Naive thymus-derived CD8-positive, alpha-beta T cell (primary cell): Measurements from ENCODE around the gene EHBP1. TPM values are rescaled to one million over a fixed set of nuclear protein-coding genes. Genes with fewer than 3 reads are reported as not detected.

Source experiments
- ATAC-seq, 2 donors: fragments of 150-1000 bp; cut with Tn5 transposase in 1 of 2; sonication (Bioruptor Pico), chemical (Tn5 transposase) in 1 of 2; 1 replicate in 1 of 2; 2 replicates in 1 of 2; pipeline ENCODE4 v1.10.0; 2021; ENCODE audit warnings: mild to moderate bottlenecking in 2 of 2, moderate library complexity in 2 of 2
- POLR2A ChIA-PET: fragments of 350-600 bp; sonication (Branson Sonifier 250); formaldehyde crosslinking; loops from one replicate; lab custom pipeline; 2021; ENCODE audit warnings: antibody characterized with exemption; lab: Charles Lee
- DNase-seq, 10 donors: peaks; one replicate each; pipeline versions ENCODE4 v3.0.0 to v3.0.0-alpha.2; 2020 to 2022
- H3K27ac Mint-ChIP-seq, 10 donors: one replicate each; pipeline ENCODE4 v1.8.0; 2020 to 2022; ENCODE audit warnings: mild to moderate bottlenecking in 10 of 10, mixed read lengths in 10 of 10, moderate library complexity in 4 of 10, inconsistent platforms in 1 of 10
- H3K27me3 Mint-ChIP-seq, 5 donors: one replicate each; pipeline ENCODE4 v1.8.0; 2021 to 2022; ENCODE audit warnings: mixed read lengths in 5 of 5
- H3K36me3 Mint-ChIP-seq, 3 donors: one replicate each; pipeline ENCODE4 v1.8.0; 2020 to 2022; ENCODE audit warnings: mixed read lengths in 3 of 3, mild to moderate bottlenecking in 2 of 3, inconsistent platforms in 1 of 3
- H3K4me1 Mint-ChIP-seq, 4 donors: one replicate each; pipeline ENCODE4 v1.8.0; 2021 to 2022; ENCODE audit warnings: mixed read lengths in 4 of 4
- H3K4me3 Mint-ChIP-seq, 10 donors: one replicate each; pipeline ENCODE4 v1.8.0; 2020 to 2022; ENCODE audit warnings: mild to moderate bottlenecking in 10 of 10, mixed read lengths in 10 of 10, moderate library complexity in 6 of 10, inconsistent platforms in 1 of 10
- H3K9me3 Mint-ChIP-seq, 9 donors: one replicate each; pipeline ENCODE4 v1.8.0; 2020 to 2022; ENCODE audit warnings: mixed read lengths in 9 of 9, mild to moderate bottlenecking in 3 of 9, inconsistent platforms in 1 of 9, moderate library complexity in 1 of 9
- polyA plus RNA-seq, 3 donors: library from polyadenylated mRNA; unstranded; fragments of 300-500 nt; fragmentation: Illumina TruSeq; gene quantifications; one replicate each; pipeline ENCODE4 v1.2.3, GENCODE V29; 2021
- total RNA-seq, 8 experiments: library from RNA in 2 of 8; stranded (reverse) in 2 of 8; gene quantifications; one replicate each; pipeline ENCODE4 v1.2.3 and lab custom pipeline; 2021 to 2026

The EHBP1 gene
- total and polyA plus RNA-seq, 5 experiments from 2014 or later, result 9.8 to 30.8 (median 10.3) TPM

DNA sequence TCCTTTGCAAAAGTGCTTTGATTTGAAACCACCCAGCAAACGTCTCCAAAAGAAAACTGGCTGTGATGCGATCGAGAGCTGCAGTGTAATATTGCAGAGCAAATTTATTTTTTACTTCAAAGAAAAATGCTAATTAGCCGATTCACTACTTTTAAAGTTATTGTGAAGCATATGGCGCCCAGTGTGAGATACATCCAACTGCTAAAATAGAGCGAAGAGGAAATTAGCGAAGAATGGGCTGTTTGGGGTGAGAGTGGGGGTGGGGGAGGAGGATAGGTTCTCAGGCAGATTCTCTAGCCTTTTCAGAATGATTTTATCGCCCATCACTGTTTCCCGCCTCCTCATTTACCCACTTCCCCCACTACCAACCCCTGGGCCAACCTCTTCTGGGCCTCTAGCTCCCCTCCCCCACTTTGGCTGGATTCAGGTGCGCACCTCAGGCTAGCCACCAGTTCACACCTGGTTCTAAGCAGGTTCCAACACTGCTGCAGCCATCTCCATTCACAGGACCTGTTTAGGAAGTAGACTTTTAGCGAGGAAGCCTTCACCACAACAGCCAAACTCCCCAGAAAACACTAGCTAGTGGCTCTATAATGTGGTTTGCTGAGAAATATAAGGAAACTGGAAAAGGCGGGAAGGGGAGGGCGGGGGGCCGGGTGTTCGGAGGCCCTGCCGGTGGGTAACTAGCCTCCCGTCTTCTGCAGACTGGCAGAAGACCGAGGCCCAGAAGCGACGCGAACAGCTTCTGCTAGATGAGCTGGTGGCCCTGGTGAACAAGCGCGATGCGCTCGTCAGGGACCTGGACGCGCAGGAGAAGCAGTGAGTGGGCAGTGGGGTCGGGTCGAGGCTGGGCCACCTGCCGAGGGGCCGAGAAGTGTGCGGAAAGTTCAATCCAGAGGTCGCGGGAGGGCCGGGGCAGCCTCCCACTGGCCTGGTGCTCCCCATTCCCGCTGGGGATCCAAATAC lies 339.1 kb downstream of the EHBP1 start:
- DNase-seq, result no peak
- peak overlapping the region in 1 of 10 donors; percentile 18 for H3K4me3 Mint-ChIP-seq
- H3K27me3 Mint-ChIP-seq, result peaks cover 34 to 58% (median 47%) of the 10 kb centered on the region in 5 donors

GRCh38 chr2:63046552-63046951 lies 341.0 kb downstream of the EHBP1 start:
- POLR2A ChIA-PET, result no interaction called here

More for the DNA sequence above, 339.1 kb downstream of the EHBP1 start:
- H3K36me3 Mint-ChIP-seq, result peaks cover 13 to 40% (median 32%) of the 10 kb centered on the region in 3 donors
- POLR2A ChIA-PET, result interaction anchor here (0.6 kb wide), 1 partner anchor 10 kb away, joined by 5 read pairs; no protein-coding TSS in a partner anchor
- peak overlapping the region in 1 of 10 donors; percentile 44 for H3K27ac Mint-ChIP-seq
- H3K9me3 Mint-ChIP-seq, result no peaks in the 10 kb centered on the region
- peaks cover 9 to 34% (median 32%) of the 10 kb centered on the region in 4 donors for H3K4me1 Mint-ChIP-seq
- ATAC-seq, result no peak

GRCh38 chr2:63046961-63047320 lies 341.4 kb downstream of the EHBP1 start:
- peak overlapping the region; percentile 47 to 86 (median 72) for H3K4me3 Mint-ChIP-seq
- DNase-seq, result no peak
- peaks cover 13 to 31% (median 28%) of the 10 kb centered on the region in 3 donors for H3K36me3 Mint-ChIP-seq
- POLR2A ChIA-PET, result no interaction called here
- H3K4me1 Mint-ChIP-seq, result peaks cover 15 to 48% (median 44%) of the 10 kb centered on the region in 4 donors
- ATAC-seq, result no peak
- no peak overlapping the region for H3K27ac Mint-ChIP-seq
- H3K27me3 Mint-ChIP-seq, result peaks cover 40 to 77% (median 54%) of the 10 kb centered on the region in 5 donors
- H3K9me3 Mint-ChIP-seq, result no peaks in the 10 kb centered on the region

More at GRCh38 chr2:63046552-63046951, 341.0 kb downstream of the EHBP1 start:
- DNase-seq (no peak), ATAC-seq (no peak)
- Mint-ChIP-seq H3K27me3 (peaks cover 40 to 74% (median 54%) of the 10 kb centered on the region in 5 donors), H3K27ac (no peak overlapping the region), H3K4me1 (peaks cover 15 to 45% (median 42%) of the 10 kb centered on the region in 4 donors), H3K4me3 (peak overlapping the region in 8 of 10 donors; percentile 64 to 86 (median 72)), H3K36me3 (peaks cover 13 to 31% (median 28%) of the 10 kb centered on the region in 3 donors), H3K9me3 (no peaks in the 10 kb centered on the region)

GRCh38 chr2:63047321-63048279 lies 342.1 kb downstream of the EHBP1 start:
- peaks cover 13 to 33% (median 28%) of the 10 kb centered on the region in 3 donors for H3K36me3 Mint-ChIP-seq
- H3K4me1 Mint-ChIP-seq, result peaks cover 19 to 54% (median 50%) of the 10 kb centered on the region in 4 donors
- peaks cover 40 to 84% (median 59%) of the 10 kb centered on the region in 5 donors for H3K27me3 Mint-ChIP-seq
- H3K27ac Mint-ChIP-seq, result peak overlapping the region in 1 of 10 donors; percentile 49
- DNase-seq (no peak), ATAC-seq (peak in 1 of 2 donors; percentile 20)
- POLR2A ChIA-PET, result no interaction called here
- H3K4me3 Mint-ChIP-seq, result peak overlapping the region; percentile 47 to 94 (median 74)
- no peaks in the 10 kb centered on the region for H3K9me3 Mint-ChIP-seq

- H3K4me3 Mint-ChIP-seq, result peak overlapping the region; percentile 22 to 94 (median 82)
- H3K27me3 Mint-ChIP-seq, result peaks cover 39 to 93% (median 62%) of the 10 kb centered on the region in 5 donors
- no peak for ATAC-seq
- no peak for DNase-seq
- peaks cover 22 to 64% (median 57%) of the 10 kb centered on the region in 4 donors for H3K4me1 Mint-ChIP-seq
- H3K36me3 Mint-ChIP-seq, result peaks cover 13 to 31% (median 26%) of the 10 kb centered on the region in 3 donors
- peak overlapping the region in 1 of 10 donors; percentile 60 for H3K27ac Mint-ChIP-seq
- H3K9me3 Mint-ChIP-seq, result peaks cover 0 to 1% (median 0%) of the 10 kb centered on the region in 9 donors
- POLR2A ChIA-PET, result no interaction called here
Observed at GRCh38 chr2:63048367-63049171, 343.1 kb downstream of the EHBP1 start.

DNA sequence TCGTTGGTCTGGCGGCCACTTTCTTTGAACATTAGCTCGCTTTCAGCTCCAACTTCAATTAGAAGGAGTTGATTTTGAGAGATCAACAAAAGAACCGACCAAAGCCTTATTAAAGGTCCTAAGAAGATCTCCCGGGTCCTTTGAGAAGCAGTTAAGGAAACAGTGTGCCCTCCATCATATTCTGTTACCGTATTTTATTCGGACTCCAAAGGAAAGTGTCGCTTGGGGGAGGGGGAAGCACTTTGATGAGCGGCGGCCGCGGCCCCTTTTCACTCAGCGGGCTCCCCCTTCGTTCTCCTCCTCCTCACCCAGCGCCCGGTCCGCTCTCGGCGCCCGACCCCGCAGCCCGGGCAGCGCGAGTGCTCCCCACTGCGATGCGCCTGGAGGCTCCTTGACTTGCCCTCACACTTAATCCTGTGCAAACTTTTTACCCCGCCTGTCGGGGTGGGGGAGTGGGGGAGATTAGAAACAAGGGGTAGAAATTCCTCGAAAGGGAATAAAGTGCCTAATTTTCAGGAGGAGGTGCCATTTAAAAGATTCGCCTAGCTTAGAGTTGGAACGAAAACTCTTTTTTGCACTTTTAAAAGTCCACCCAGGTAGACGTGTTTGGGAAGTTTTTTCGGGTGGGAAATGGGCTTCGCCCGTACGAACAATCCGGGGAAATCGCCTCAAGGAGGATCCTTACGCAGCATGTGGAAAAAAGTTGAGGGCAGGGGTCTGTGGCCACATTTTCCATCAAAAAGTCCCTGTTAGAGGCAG lies 343.9 kb downstream of the EHBP1 start:
- H3K9me3 Mint-ChIP-seq, result peaks cover 0 to 2% (median 0%) of the 10 kb centered on the region in 9 donors
- H3K27ac Mint-ChIP-seq, result peak overlapping the region in 2 of 10 donors; percentile 13 to 60
- H3K36me3 Mint-ChIP-seq, result peaks cover 13 to 24% (median 19%) of the 10 kb centered on the region in 3 donors
- DNase-seq (no peak), ATAC-seq (no peak)
- POLR2A ChIA-PET, result no interaction called here
- peak overlapping the region; percentile 80 to 94 (median 87) for H3K4me3 Mint-ChIP-seq
- H3K4me1 Mint-ChIP-seq, result peaks cover 25 to 72% (median 64%) of the 10 kb centered on the region in 4 donors
- peaks cover 39 to 93% (median 68%) of the 10 kb centered on the region in 5 donors for H3K27me3 Mint-ChIP-seq

DNA sequence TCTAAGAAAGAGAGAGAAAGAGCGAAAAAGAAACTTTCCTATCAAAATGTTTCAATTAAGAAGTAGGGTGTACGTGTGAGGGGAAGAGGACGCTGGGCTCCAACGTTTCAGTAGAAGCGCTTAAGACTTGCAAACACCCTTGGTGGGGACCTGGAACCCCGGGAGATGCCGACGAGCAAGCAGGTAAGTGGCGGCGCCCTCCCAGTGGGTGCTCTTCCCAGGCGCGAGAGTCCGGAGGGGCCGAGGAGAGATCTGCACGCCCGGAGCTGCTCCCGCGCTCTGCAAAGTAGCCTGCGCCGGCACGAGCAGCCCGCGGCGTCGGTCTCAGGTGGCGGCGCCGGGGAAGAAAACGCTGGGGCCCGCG lies 344.4 kb downstream of the EHBP1 start:
- H3K9me3 Mint-ChIP-seq, result peaks cover 0 to 2% (median 0%) of the 10 kb centered on the region in 9 donors
- peak overlapping the region; percentile 80 to 94 (median 87) for H3K4me3 Mint-ChIP-seq
- ATAC-seq, result peak; percentile 25 to 26
- H3K27me3 Mint-ChIP-seq, result peaks cover 42 to 93% (median 69%) of the 10 kb centered on the region in 5 donors
- no peak overlapping the region for H3K27ac Mint-ChIP-seq
- POLR2A ChIA-PET, result no interaction called here
- peak in 1 of 10 donors; percentile 7 for DNase-seq
- H3K36me3 Mint-ChIP-seq, result peaks cover 13 to 22% (median 13%) of the 10 kb centered on the region in 3 donors
- H3K4me1 Mint-ChIP-seq, result peaks cover 29 to 78% (median 69%) of the 10 kb centered on the region in 4 donors

- Mint-ChIP-seq H3K36me3 (peaks cover 7 to 17% (median 8%) of the 10 kb centered on the region in 3 donors), H3K9me3 (peaks cover 0 to 2% (median 0%) of the 10 kb centered on the region in 9 donors), H3K27me3 (peaks cover 39 to 93% (median 70%) of the 10 kb centered on the region in 5 donors), H3K4me3 (peak within 1 kb of the TSS; percentile 80 to 94 (median 87)), H3K4me1 (peaks cover 30 to 83% (median 72%) of the 10 kb centered on the region in 4 donors), H3K27ac (peak within 1 kb of the TSS in 1 of 10 donors; percentile 13)
- ATAC-seq (peak; percentile 69 to 71), DNase-seq (peak in 3 of 10 donors; percentile 26 to 32 (median 26))
- POLR2A ChIA-PET, result no interaction called here
Observed at GRCh38 chr2:63050334-63051041, 345.0 kb downstream of the EHBP1 start, which contains the start of gene OTX1. OTX1 (plus strand) TSS chr2:63050830; CDS start chr2:63052991, 2,161 bp downstream.

- ATAC-seq, result no peak
- H3K9me3 Mint-ChIP-seq, result peaks cover 0 to 8% (median 0%) of the 10 kb centered on the region in 9 donors
Observed at GRCh38 chr2:63051042-63051794, 345.7 kb downstream of the EHBP1 start.

More at GRCh38 chr2:63051042-63051794, 345.7 kb downstream of the EHBP1 start:
- H3K27me3 Mint-ChIP-seq, result peaks cover 38 to 93% (median 71%) of the 10 kb centered on the region in 5 donors
- POLR2A ChIA-PET, result no interaction called here
- H3K4me1 Mint-ChIP-seq, result peaks cover 36 to 91% (median 75%) of the 10 kb centered on the region in 4 donors
- peak in 1 of 10 donors; percentile 7 for DNase-seq
- H3K4me3 Mint-ChIP-seq, result peak overlapping the region; percentile 73 to 89 (median 86)
- H3K36me3 Mint-ChIP-seq, result peaks cover under 1 to 10% (median 1%) of the 10 kb centered on the region in 3 donors
- H3K27ac Mint-ChIP-seq, result no peak overlapping the region
